ENCODE results near the gene RC3H1.
"Not testable (repeated sequence)": the region's sequence is repeated elsewhere in the genome, so short reads cannot be mapped to it uniquely, and the experiment has no call there.

Gene RC3H1

GRCh38 chr1:174022080-174022975 lies at the start of gene RC3H1:
Gene RC3H1, minus strand, starts transcription at chr1:174022357. Its CDS starts 29,372 bp downstream, at chr1:173992985.
- in situ Hi-C loops (cut with MboI; ENCODE audit: low sequenced_read_pairs, unreplicated experiment): no loop called here
- TF ChIP-seq CTCF (IDR thresholded peaks at IDR 0.05; ENCODE audit: borderline replicate concordance, control extremely low read depth, extremely low read depth, insufficient read depth, missing control alignments): no peak

DNA sequence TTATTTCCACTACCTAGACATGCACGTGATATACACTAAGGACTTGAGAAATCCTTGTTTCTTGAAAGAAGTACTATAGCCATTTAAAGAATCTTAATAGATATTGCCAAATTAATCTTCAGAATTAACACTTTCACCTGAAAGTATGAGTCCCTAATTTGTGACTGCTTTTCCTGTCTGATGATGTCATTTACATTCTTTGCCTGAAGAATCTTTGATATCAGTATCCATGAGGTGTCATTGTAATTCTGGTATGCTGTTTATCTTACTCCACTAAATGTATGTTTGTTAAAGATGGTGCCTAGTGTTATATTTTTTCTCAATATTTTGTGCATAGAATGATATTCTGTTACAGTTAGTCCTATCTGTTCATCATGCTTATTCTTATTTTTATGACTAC lies 48.5 kb upstream of the RC3H1 start:
- no peak for DNase-seq (ENCODE audit: low spot score)
- no peak for TF ChIP-seq CTCF (IDR thresholded peaks at IDR 0.05; ENCODE audit: borderline replicate concordance, control extremely low read depth, extremely low read depth, insufficient read depth, missing control alignments)
- in situ Hi-C loops (cut with MboI; ENCODE audit: low sequenced_read_pairs, unreplicated experiment): no loop called here

More at GRCh38 chr1:174022080-174022975, at the start of gene RC3H1:
- DNase-seq (ENCODE audit: low spot score): peak; percentile 95

DNA sequence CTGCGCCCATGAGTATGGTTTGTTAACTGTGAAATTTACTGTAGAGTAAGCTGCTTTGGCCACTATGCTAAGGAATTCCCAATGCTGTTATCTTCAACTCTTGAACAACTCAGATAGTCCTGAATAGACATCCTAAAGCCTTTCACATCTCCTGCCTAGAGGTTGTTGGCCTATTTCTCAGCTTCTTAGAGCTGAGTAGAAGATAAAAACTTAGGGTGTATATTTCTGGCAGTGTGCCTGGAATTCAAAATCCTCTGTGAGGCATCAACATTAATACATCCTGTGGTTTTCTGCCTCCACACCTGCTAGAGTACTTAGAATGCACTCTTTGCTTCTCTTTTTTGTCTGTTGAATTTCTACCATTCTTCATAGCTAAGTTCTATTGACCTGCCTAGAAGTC lies 45.8 kb upstream of the RC3H1 start:
- DNase-seq (ENCODE audit: low spot score): no peak
- no peak for TF ChIP-seq CTCF (IDR thresholded peaks at IDR 0.05; ENCODE audit: borderline replicate concordance, control extremely low read depth, extremely low read depth, insufficient read depth, missing control alignments)
- in situ Hi-C loops (cut with MboI; ENCODE audit: low sequenced_read_pairs, unreplicated experiment): no loop called here

GRCh38 chr1:174060090-174060489 lies 37.9 kb upstream of the RC3H1 start:
- no peak for TF ChIP-seq CTCF (IDR thresholded peaks at IDR 0.05; ENCODE audit: borderline replicate concordance, control extremely low read depth, extremely low read depth, insufficient read depth, missing control alignments)
- DNase-seq (ENCODE audit: low spot score): no peak
- in situ Hi-C loops (cut with MboI; ENCODE audit: low sequenced_read_pairs, unreplicated experiment): no loop called here

DNA sequence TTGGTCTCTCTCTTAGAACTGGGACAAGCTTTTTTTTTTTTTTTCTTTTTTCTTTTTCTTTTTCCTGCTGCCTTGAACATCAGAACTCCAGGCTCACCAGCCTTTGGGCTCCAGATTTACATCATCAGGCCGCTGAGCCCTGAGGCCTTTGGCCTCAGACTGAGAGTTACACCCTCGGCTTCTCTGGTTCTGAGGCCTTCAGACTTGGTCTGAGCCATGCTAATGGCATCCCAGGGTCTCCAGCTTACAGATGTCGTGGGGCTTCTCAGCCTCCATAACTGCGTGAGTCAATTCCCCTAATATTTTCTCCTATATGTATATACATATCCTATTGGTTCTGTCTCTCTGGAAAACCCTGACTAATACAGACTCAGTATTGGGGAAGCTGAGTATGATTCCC lies 36.5 kb upstream of the RC3H1 start:
- in situ Hi-C loops (cut with MboI; ENCODE audit: low sequenced_read_pairs, unreplicated experiment): no loop called here
- TF ChIP-seq CTCF (IDR thresholded peaks at IDR 0.05; ENCODE audit: borderline replicate concordance, control extremely low read depth, extremely low read depth, insufficient read depth, missing control alignments): no peak
- DNase-seq (ENCODE audit: low spot score): no peak

GRCh38 chr1:174056609-174057008 lies 34.5 kb upstream of the RC3H1 start:
- DNase-seq (ENCODE audit: low spot score); in situ Hi-C loops (cut with MboI; ENCODE audit: low sequenced_read_pairs, unreplicated experiment): not testable (repeated sequence)

GRCh38 chr1:174055797-174056196 lies 33.6 kb upstream of the RC3H1 start:
- in situ Hi-C loops (cut with MboI; ENCODE audit: low sequenced_read_pairs, unreplicated experiment); DNase-seq (ENCODE audit: low spot score): not testable (repeated sequence)
